HepG2 (cell line): ENCODE data around the gene GRM7. TPM values are rescaled to one million over a fixed set of nuclear protein-coding genes. Genes with fewer than 3 reads are reported as not detected.

Experiments
- ATAC-seq: fragments of 200-7000 bp; cut with Tn5 transposase; 3 replicates; pipeline ENCODE4 v1.9.1; 2020; ENCODE audit warnings: mild to moderate bottlenecking, moderate library complexity
- BruUV-seq: library from RNA; stranded (reverse); fragments of 400-500 nt; replicated peaks from 2 replicates; lab custom pipeline; 2021; lab: Mats Ljungman, UMichigan
- CTCF ChIA-PET: fragments of 300-600 bp; formaldehyde crosslinking; extraction: SDS; loops from one replicate; lab custom pipeline; 2021; ENCODE audit warnings: low total read pairs, inconsistent platforms, low intra/inter-chr PET ratio; lab: Yijun Ruan, JAX
- POLR2A ChIA-PET: fragments of 350-600 bp; sonication (Branson Sonifier 250); formaldehyde crosslinking; loops from one replicate; lab custom pipeline; 2020; ENCODE audit warnings: antibody characterized with exemption, inconsistent platforms; lab: Yijun Ruan, JAX
- DNase-seq: peaks from one replicate; pipeline ENCODE4 v3.0.0-alpha.2; 2015; ENCODE audit warnings: low spot score
- FAIRE-seq: peaks from 3 replicates; lab custom pipeline; 2011; peaks lifted over from hg19 to GRCh38; lab: Jason Lieb, UNC
- H2AFZ ChIP-seq: one replicate; pipeline ENCODE4 v1.6.1; 2011; ENCODE audit warnings: low read length, inconsistent platforms
- H3K27ac ChIP-seq: fragments of 300-600 bp; 3 replicates; pipeline ENCODE4 v1.8.0; 2011; ENCODE audit warnings: mixed run types, mild to moderate bottlenecking, mixed read lengths, low read length, inconsistent platforms; ENCODE audit not compliant: insufficient read depth; ENCODE audit errors: extremely low read length
- H3K27me3 ChIP-seq, 2 experiments: fragments of 200-600 bp in 1 of 2; 2 replicates in 1 of 2; 3 replicates in 1 of 2; pipeline versions ENCODE4 v1.6.0 to v1.8.0; 2011; ENCODE audit warnings: low read length in 2 of 2, mild to moderate bottlenecking in 2 of 2, moderate library complexity in 2 of 2, inconsistent platforms in 1 of 2; ENCODE audit not compliant: insufficient read depth in 2 of 2, control insufficient read depth in 1 of 2
- H3K36me3 ChIP-seq, 2 experiments: fragments of 200-600 bp in 1 of 2; replicated peaks in 1 of 2; 2 replicates in 1 of 2; 3 replicates in 1 of 2; pipeline versions ENCODE4 v1.5.1 to v1.8.0; 2011; ENCODE audit warnings: low read length in 2 of 2, inconsistent platforms in 1 of 2; ENCODE audit not compliant: insufficient read depth in 2 of 2, control insufficient read depth in 1 of 2
- H3K4me1 ChIP-seq: 2 replicates; pipeline ENCODE4 v1.5.1; 2012; ENCODE audit warnings: low read length, inconsistent platforms; ENCODE audit not compliant: insufficient read depth
- H3K4me2 ChIP-seq: 2 replicates; pipeline ENCODE4 v1.6.0; 2011; ENCODE audit warnings: low read depth, low read length, inconsistent platforms
- H3K4me3 ChIP-seq, 3 experiments: fragments of 200-600 bp in 1 of 3; sonication (generic), shearing (Covaris generic) in 1 of 3; replicated peaks in 1 of 3; 2 replicates each; pipeline ENCODE4 v1.5.1; 2011 to 2016; ENCODE audit warnings: low read length in 3 of 3, inconsistent platforms in 2 of 3, low read depth in 2 of 3, mild to moderate bottlenecking in 2 of 3, control low read depth in 1 of 3, mixed read lengths in 1 of 3; ENCODE audit not compliant: insufficient read depth in 1 of 3
- H3K79me2 ChIP-seq: one replicate; pipeline ENCODE4 v1.6.1; 2011; ENCODE audit warnings: low read length, inconsistent platforms; ENCODE audit not compliant: insufficient read depth
- H3K9ac ChIP-seq: 2 replicates; pipeline ENCODE4 v1.6.0; 2011; ENCODE audit warnings: mild to moderate bottlenecking, low read depth, low read length, inconsistent platforms; ENCODE audit not compliant: insufficient read depth
- H3K9me3 ChIP-seq: 2 replicates; pipeline ENCODE4 v1.5.1; 2012; ENCODE audit warnings: mild to moderate bottlenecking, low read length
- H4K20me1 ChIP-seq: 2 replicates; pipeline ENCODE4 v1.6.0; 2011; ENCODE audit warnings: inconsistent platforms, mild to moderate bottlenecking, low read length, moderate library complexity; ENCODE audit not compliant: insufficient read depth
- NAIF1 ChIP-seq: sonication (generic); formaldehyde crosslinking; IDR thresholded peaks from 2 replicates; pipeline ENCODE4 v1.5.0; 2020; ENCODE audit warnings: mild to moderate bottlenecking, missing genetic modification reagents, borderline replicate concordance
- SP1 ChIP-seq, 2 experiments: fragments of 450-650 bp in 1 of 2; sonication (generic) in 1 of 2; formaldehyde crosslinking in 1 of 2; IDR thresholded peaks; 2 replicates each; pipeline versions ENCODE4 v1.4.0 to v1.6.1; 2016 to 2020; ENCODE audit warnings: missing genetic modification reagents in 1 of 2
- ZNF20 ChIP-seq: sonication (generic); formaldehyde crosslinking; IDR thresholded peaks from 2 replicates; pipeline ENCODE4 v1.4.0; 2020; ENCODE audit warnings: mild to moderate bottlenecking, moderate library complexity, missing genetic modification reagents
- ZNF556 ChIP-seq: sonication (generic); formaldehyde crosslinking; IDR thresholded peaks from 2 replicates; pipeline ENCODE4 v1.4.0; 2020; ENCODE audit warnings: mild to moderate bottlenecking, missing genetic modification reagents, borderline replicate concordance
- ZNF557 ChIP-seq: sonication (generic); formaldehyde crosslinking; IDR thresholded peaks from 2 replicates; pipeline ENCODE4 v1.4.0; 2020; ENCODE audit warnings: missing genetic modification reagents
- ZNF660 ChIP-seq: sonication (generic); formaldehyde crosslinking; IDR thresholded peaks from 2 replicates; pipeline ENCODE4 v1.5.1; 2020; ENCODE audit warnings: mild to moderate bottlenecking, low read depth, missing genetic modification reagents, borderline replicate concordance
- WGBS: methylation state at CpG from one replicate; pipeline ENCODE4 v1.1.6; 2017; ENCODE audit warnings: low lambda C conversion rate; 5-methylcytosine and 5-hydroxymethylcytosine counted together
- in situ Hi-C: cut with HindIII; loops from 2 replicates; pipeline ENCODE4 v1.10.0; 2017; ENCODE audit warnings: low pct_unique_long_range_greater_than_20kb; ENCODE audit not compliant: extremely low pct_ligation_motif_present
- intact Hi-C: fragments of 100-400 bp; cut with micrococcal nuclease; formaldehyde crosslinking; loops from one replicate; pipeline ENCODE4 v1.10.0; 2022; ENCODE audit not compliant: unreplicated experiment
- polyA plus RNA-seq, 8 experiments: library from polyadenylated mRNA; depleted of rRNA in 3 of 8; stranded (reverse) in 7 of 8; unstranded in 1 of 8; fragments of >200 nt; fragmentation: Illumina TruSeq in 4 of 8; extraction: Trizol in 4 of 8; gene quantifications; 2 replicates each; pipeline versions ENCODE4 v1.2.1 to v1.2.3, GENCODE V29; 2011 to 2016; ENCODE audit warnings: low read depth in 4 of 8, missing spikeins in 1 of 8, mixed read lengths in 1 of 8; ENCODE audit not compliant: insufficient read depth in 1 of 8
- total RNA-seq, 5 experiments: library from RNA; depleted of rRNA; stranded (reverse); fragments of >200 nt; fragmentation: Illumina TruSeq; extraction: Trizol; gene quantifications; 2 replicates each; pipeline ENCODE4 v1.2.3, GENCODE V29; 2016; ENCODE audit warnings: low read depth in 1 of 5
- TF ChIP-seq, protein P1 (sequence below): sonication (generic); formaldehyde crosslinking; IDR thresholded peaks from 2 replicates; pipeline ENCODE4 v1.9.0; 2022; ENCODE audit warnings: missing genetic modification reagents, mild to moderate bottlenecking, borderline replicate concordance
- TF ChIP-seq, protein P2 (sequence below): sonication (generic); formaldehyde crosslinking; IDR thresholded peaks from 2 replicates; pipeline ENCODE4 v1.5.0; 2020; ENCODE audit warnings: mild to moderate bottlenecking, missing genetic modification reagents

Gene GRM7
- total and polyA plus RNA-seq, 2 of the 13 experiments (the other 11 are each of a cell fraction or from before 2014, with no cell fraction given) = not detected

DNA sequence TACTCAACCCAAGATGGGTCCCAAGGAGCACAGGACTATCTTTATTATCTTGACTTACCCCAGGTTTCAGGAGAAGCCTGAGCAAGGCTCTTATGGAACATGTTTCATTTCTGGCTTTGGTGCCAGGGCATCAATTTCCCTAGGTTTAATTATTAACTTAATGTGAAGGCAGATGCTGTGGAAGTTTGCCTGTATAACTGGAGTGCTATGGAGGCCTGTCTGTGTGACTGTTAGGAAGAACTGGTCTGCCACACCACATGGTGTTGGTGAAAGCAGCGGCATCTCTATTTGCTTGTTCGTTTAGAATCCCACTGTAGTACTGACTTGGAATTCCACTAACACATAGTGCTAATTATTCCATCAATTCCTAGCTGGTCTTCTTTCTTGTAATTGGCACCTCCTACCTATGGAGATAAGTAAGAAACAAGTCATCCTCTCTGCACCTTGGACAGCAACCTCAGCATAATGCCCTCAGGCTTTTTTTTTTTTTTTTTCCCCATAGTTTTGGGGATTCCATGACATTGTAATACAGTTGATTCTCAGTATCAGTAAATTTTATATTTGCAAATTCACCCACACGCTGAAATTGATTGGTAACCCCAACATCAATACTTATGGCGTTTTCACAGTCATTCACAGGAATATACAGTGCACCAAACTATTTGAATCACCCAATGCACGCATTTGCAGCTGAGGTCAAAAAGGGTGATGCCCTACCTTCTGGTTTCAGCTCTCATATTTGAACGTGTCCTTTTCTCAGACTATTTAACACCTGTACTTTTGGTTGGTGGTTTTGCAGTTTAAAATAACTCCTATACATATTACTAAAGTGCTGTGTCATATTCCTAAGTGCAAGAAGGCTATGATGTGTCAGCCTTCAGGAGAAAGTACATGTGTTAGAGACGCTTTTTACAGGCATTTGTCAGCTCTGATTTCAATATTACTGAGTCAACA lies 867.9 kb downstream of the GRM7 start:
- H3K4me2 ChIP-seq = no peak overlapping the region
- 15% methylated on average over 7 of the region's 7 CpGs for WGBS
- no peak overlapping the region for H3K9ac ChIP-seq
- CTCF ChIA-PET = no interaction called here
- peaks cover 7% of the 10 kb centered on the region; the same call in 1 of the 2 replicates for H3K9me3 ChIP-seq
- TF ChIP-seq NAIF1 (CRISPR knock-in tag) (no peak), ZNF660 (no peak), ZNF556 (CRISPR knock-in tag) (no peak), ZNF20 (CRISPR knock-in tag) (no peak), ZNF557 (CRISPR knock-in tag) (no peak), SP1 (IDR thresholded peaks at IDR 0.05) (no peak), SP1 (CRISPR knock-in tag; IDR thresholded peaks at IDR 0.05) (no peak)
- TF ChIP-seq, protein P1, sequence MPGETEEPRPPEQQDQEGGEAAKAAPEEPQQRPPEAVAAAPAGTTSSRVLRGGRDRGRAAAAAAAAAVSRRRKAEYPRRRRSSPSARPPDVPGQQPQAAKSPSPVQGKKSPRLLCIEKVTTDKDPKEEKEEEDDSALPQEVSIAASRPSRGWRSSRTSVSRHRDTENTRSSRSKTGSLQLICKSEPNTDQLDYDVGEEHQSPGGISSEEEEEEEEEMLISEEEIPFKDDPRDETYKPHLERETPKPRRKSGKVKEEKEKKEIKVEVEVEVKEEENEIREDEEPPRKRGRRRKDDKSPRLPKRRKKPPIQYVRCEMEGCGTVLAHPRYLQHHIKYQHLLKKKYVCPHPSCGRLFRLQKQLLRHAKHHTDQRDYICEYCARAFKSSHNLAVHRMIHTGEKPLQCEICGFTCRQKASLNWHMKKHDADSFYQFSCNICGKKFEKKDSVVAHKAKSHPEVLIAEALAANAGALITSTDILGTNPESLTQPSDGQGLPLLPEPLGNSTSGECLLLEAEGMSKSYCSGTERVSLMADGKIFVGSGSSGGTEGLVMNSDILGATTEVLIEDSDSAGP (CRISPR knock-in tag) = no peak
- TF ChIP-seq, protein P2, sequence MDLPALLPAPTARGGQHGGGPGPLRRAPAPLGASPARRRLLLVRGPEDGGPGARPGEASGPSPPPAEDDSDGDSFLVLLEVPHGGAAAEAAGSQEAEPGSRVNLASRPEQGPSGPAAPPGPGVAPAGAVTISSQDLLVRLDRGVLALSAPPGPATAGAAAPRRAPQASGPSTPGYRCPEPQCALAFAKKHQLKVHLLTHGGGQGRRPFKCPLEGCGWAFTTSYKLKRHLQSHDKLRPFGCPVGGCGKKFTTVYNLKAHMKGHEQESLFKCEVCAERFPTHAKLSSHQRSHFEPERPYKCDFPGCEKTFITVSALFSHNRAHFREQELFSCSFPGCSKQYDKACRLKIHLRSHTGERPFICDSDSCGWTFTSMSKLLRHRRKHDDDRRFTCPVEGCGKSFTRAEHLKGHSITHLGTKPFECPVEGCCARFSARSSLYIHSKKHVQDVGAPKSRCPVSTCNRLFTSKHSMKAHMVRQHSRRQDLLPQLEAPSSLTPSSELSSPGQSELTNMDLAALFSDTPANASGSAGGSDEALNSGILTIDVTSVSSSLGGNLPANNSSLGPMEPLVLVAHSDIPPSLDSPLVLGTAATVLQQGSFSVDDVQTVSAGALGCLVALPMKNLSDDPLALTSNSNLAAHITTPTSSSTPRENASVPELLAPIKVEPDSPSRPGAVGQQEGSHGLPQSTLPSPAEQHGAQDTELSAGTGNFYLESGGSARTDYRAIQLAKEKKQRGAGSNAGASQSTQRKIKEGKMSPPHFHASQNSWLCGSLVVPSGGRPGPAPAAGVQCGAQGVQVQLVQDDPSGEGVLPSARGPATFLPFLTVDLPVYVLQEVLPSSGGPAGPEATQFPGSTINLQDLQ (CRISPR knock-in tag) = no peak
- in situ Hi-C loops = no loop called here
- no peaks in the 10 kb centered on the region for H3K79me2 ChIP-seq
- DNase-seq (no peak), ATAC-seq (no peak), FAIRE-seq (no peak)
- intact Hi-C loops = no loop called here
- POLR2A ChIA-PET = no interaction called here
- no peaks in the 10 kb centered on the region for H3K4me1 ChIP-seq
- H2AFZ ChIP-seq = no peak overlapping the region
- no peaks in the 10 kb centered on the region for H3K27me3 ChIP-seq
- BruUV-seq = no TSS peak
- H3K27ac ChIP-seq = no peak overlapping the region
- H3K4me3 ChIP-seq = no peak overlapping the region
- H3K36me3 ChIP-seq = no peaks in the 10 kb centered on the region
- H4K20me1 ChIP-seq = no peaks in the 10 kb centered on the region
